ENCODE measurements around the gene CABLES1. TPM values are rescaled to one million over a fixed set of nuclear protein-coding genes. Genes with fewer than 3 reads are reported as not detected.

Gene CABLES1
- total and polyA plus RNA-seq, 12 donors = 2.1 to 11.9 (median 5.3) TPM

DNA sequence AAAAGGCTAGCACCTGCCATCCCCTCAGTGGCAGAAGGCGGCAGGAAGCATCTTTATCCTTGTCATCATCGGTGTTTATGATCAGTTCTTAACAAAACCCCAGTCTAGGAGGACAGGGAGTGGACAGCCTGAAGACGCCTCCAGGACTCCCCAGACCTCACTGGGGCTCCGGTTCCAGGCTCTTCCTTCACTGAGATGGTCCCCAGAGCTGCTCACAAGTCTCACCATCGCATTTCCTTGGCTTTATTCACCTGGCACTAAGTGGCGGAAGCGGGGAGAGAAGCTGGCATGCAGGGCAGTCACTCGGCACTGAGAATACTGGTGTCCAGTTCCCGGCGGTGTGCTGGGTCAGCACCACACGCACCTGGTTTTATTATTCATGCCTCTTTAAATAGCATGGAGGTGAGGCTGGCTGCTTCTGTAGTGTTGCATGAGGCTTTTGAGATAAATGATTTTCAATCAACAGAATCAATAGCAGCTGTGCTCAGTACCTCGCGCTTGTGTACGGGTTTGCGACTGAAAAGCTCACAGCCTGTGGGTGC lies 68.7 kb downstream of the CABLES1 start:
- no peak for DNase-seq

DNA sequence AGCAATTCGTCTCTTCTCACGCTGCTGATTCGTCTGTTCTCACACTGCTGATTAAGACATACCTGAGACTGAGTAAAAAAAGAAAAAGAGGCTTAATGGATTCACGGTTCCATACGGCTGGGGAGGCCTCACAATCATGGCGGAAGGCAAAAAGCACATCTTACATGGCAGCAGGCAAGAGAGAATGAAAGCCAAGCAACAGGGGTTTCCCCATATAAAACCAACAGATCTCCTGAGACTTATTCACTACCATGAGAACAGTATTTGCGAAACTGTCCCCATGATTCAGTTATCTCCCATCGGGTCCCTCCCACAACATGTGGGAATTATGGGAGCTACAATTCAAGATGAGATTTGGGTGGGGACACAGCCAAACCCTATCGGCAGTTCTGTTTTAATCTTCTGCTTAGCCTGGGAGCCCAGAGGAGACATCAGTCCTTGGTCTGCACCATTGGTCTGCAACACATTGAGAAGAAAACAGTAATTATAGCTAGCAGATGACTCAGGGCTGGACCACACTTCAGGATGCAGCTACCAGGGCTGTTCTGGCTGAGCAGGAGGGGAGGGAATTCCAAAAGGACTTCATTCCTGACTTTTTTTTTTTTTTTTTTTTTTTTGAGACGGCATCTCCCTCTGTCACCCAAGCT lies 69.4 kb downstream of the CABLES1 start:
- intact Hi-C loops (cut with DNase I) = no loop called here
- no peaks in the 10 kb centered on the region for H3K36me3 ChIP-seq (replicated peaks in 1 of 2)
- H3K4me3 ChIP-seq = no peak overlapping the region
- no peaks in the 10 kb centered on the region for H3K4me1 ChIP-seq (replicated peaks in 1 of 2)
- H3K27ac ChIP-seq = no peak overlapping the region
- DNase-seq = no peak
- 74 to 92% (median 84%) methylated on average over 9 to 10 of the region's 10 CpGs for WGBS, 4 donors
- no peaks in the 10 kb centered on the region for H3K9me3 ChIP-seq (replicated peaks in 1 of 3)
- TF ChIP-seq, protein P1, sequence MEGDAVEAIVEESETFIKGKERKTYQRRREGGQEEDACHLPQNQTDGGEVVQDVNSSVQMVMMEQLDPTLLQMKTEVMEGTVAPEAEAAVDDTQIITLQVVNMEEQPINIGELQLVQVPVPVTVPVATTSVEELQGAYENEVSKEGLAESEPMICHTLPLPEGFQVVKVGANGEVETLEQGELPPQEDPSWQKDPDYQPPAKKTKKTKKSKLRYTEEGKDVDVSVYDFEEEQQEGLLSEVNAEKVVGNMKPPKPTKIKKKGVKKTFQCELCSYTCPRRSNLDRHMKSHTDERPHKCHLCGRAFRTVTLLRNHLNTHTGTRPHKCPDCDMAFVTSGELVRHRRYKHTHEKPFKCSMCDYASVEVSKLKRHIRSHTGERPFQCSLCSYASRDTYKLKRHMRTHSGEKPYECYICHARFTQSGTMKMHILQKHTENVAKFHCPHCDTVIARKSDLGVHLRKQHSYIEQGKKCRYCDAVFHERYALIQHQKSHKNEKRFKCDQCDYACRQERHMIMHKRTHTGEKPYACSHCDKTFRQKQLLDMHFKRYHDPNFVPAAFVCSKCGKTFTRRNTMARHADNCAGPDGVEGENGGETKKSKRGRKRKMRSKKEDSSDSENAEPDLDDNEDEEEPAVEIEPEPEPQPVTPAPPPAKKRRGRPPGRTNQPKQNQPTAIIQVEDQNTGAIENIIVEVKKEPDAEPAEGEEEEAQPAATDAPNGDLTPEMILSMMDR (IDR thresholded peaks at IDR 0.05) = no peak
- TF ChIP-seq POLR2A (IDR thresholded peaks at IDR 0.05) = no peak
- H3K27me3 ChIP-seq = no peaks in the 10 kb centered on the region

More for the DNA sequence above, 68.7 kb downstream of the CABLES1 start:
- Histone ChIP-seq H3K36me3 (replicated peaks in 1 of 2) (no peaks in the 10 kb centered on the region), H3K4me3 (no peak overlapping the region), H3K27me3 (no peaks in the 10 kb centered on the region), H3K27ac (no peak overlapping the region), H3K9me3 (replicated peaks in 1 of 3) (no peaks in the 10 kb centered on the region), H3K4me1 (replicated peaks in 1 of 2) (no peaks in the 10 kb centered on the region)
- 80 to 92% (median 87%) methylated on average over 15 of the region's 15 CpGs for WGBS, 4 donors
- intact Hi-C loops (cut with DNase I) = no loop called here
- TF ChIP-seq, protein P1 (IDR thresholded peaks at IDR 0.05) = no peak
- TF ChIP-seq POLR2A (IDR thresholded peaks at IDR 0.05) = no peak

DNA sequence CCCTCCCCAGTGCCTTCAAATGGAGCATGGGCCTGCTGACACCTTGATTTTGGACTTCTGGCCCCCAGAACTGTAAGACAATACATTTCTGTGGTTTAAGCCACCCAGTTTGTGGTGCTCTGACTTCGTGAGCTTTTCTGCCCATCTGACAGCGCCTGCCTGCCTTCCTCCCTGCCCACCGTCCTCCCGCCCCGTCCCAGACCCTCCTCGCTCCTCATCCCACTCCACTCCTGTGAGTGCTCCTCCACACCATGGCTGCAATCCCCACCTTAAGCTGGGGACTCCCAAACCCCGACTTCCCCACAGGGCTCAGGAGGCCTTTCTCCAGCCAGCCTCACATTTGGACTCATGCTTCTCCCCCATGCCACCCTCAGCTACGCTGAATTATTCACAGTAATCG lies 70.7 kb downstream of the CABLES1 start:
- Histone ChIP-seq H3K27ac (no peak overlapping the region), H3K4me1 (replicated peaks in 1 of 2) (no peaks in the 10 kb centered on the region), H3K36me3 (replicated peaks in 1 of 2) (no peaks in the 10 kb centered on the region), H3K4me3 (no peak overlapping the region), H3K9me3 (replicated peaks in 1 of 3) (no peaks in the 10 kb centered on the region), H3K27me3 (no peaks in the 10 kb centered on the region)
- WGBS, 4 donors = 93 to 97% (median 96%) methylated on average over 9 of the region's 9 CpGs
- TF ChIP-seq POLR2A (IDR thresholded peaks at IDR 0.05) = no peak
- TF ChIP-seq, protein P1 (IDR thresholded peaks at IDR 0.05) = no peak
- DNase-seq = no peak
- intact Hi-C loops (cut with DNase I) = no loop called here

DNA sequence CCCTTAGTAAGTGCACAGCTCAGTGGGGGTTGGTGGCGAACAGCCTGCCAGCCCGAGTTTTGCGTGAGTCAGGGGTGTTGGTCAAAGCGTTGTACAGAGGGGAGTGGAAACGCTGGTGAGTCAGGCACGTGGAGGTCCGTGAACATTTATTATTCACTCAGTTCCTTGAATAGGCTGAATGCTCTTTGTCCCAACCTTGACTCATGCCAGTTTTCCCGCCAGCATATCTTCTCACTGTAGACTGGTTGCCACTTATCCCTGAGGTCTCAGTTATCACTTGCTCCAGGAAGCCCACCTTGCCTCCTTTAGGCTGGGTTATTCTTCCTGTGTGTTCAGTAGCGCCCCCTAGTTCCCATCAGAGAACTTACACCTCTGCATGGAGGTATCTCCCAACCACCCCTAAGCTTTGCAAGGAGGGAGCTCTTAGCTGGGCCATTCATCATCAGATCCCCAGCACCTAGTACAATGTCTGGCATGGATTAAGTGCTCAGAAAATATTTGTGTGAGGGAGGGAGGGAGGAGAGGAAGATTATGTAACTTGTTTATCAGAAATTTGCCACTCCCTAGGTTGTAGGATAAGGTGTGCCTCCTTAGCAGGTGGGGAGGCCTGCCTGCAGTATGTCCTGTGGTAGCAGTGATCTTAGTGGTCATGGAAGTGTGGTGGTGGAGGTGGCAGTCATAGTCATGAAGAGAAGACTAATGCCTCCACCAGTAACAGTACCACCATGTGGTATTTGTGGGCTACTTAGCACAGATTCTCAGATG lies 72.1 kb downstream of the CABLES1 start:
- no peak for DNase-seq
- intact Hi-C loops (cut with DNase I) = no loop called here
- Histone ChIP-seq H3K27me3 (no peaks in the 10 kb centered on the region), H3K27ac (no peak overlapping the region), H3K36me3 (replicated peaks in 1 of 2) (no peaks in the 10 kb centered on the region), H3K4me1 (replicated peaks in 1 of 2) (no peaks in the 10 kb centered on the region), H3K4me3 (no peak overlapping the region), H3K9me3 (replicated peaks in 1 of 3) (no peaks in the 10 kb centered on the region)
- 73 to 91% (median 81%) methylated on average over 9 of the region's 9 CpGs for WGBS, 4 donors
- TF ChIP-seq, protein P1 (IDR thresholded peaks at IDR 0.05) = peak in 2 of 6 experiments; percentile 13
- no peak for TF ChIP-seq POLR2A (IDR thresholded peaks at IDR 0.05)

Data from adrenal gland (tissue), 12 donors.